ENCODE data around the gene PLA2G6. TPM values are rescaled to one million over a fixed set of nuclear protein-coding genes. Genes with fewer than 3 reads are reported as not detected.

Gene PLA2G6
- total RNA-seq, 1 experiment from 2014 or later: 36.0 TPM

DNA sequence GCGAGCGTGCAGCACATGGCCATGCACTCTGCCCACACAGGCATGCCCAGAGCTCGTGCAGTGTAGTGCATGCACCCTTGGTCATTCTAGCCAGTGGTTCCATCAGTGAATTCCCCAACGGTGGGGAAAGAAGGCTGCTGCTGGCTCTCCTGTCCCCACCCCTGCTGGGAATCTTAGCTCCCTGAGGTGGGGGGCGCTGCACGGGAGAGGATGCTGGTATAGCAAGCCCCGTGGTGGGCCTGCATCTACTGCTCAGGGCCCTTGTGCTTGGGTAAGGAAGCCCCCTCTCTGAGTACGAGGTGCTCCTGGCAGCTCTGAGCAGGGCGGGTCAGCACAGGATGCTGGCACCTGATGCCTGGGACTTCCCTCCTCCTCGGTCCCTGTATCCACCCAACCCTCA is 52.6 kb downstream of the PLA2G6 start:
- intact Hi-C loops (cut with micrococcal nuclease): no loop called here
- no peak overlapping the region for H3K27ac ChIP-seq (ENCODE audit: low read depth, low read length)
- BruUV-seq (replicated peaks): no TSS peak
- no peaks in the 10 kb centered on the region for H4K20me1 ChIP-seq (ENCODE audit: insufficient read depth)
- TF ChIP-seq SP1 (IDR thresholded peaks at IDR 0.05; ENCODE audit: low read depth) (no peak), RAD21 (IDR thresholded peaks at IDR 0.05; ENCODE audit: low read depth) (no peak), EZH2phosphoT487 (IDR thresholded peaks at IDR 0.05; ENCODE audit: borderline replicate concordance) (no peak), REST (IDR thresholded peaks at IDR 0.05; ENCODE audit: low read depth) (no peak), CEBPB (IDR thresholded peaks at IDR 0.05; ENCODE audit: low read depth) (no peak), EGR1 (IDR thresholded peaks at IDR 0.05; ENCODE audit: low read depth) (no peak), POLR2AphosphoS5 (IDR thresholded peaks at IDR 0.05; ENCODE audit: low read depth, low read length) (no peak), EZH2 (IDR thresholded peaks at IDR 0.05) (no peak), ZNF274 (IDR thresholded peaks at IDR 0.05; ENCODE audit: low read depth, low read length) (no peak), YY1 (IDR thresholded peaks at IDR 0.05; ENCODE audit: extremely low read depth, insufficient replicate concordance, low read depth, low read length) (no peak), ELF1 (IDR thresholded peaks at IDR 0.05; ENCODE audit: borderline replicate concordance, low read depth) (no peak), SIN3A (IDR thresholded peaks at IDR 0.05; ENCODE audit: low read depth) (no peak)
- TF ChIP-seq, protein P1, sequence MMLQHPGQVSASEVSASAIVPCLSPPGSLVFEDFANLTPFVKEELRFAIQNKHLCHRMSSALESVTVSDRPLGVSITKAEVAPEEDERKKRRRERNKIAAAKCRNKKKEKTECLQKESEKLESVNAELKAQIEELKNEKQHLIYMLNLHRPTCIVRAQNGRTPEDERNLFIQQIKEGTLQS (IDR thresholded peaks at IDR 0.05): no peak
- TF ChIP-seq, protein P2, sequence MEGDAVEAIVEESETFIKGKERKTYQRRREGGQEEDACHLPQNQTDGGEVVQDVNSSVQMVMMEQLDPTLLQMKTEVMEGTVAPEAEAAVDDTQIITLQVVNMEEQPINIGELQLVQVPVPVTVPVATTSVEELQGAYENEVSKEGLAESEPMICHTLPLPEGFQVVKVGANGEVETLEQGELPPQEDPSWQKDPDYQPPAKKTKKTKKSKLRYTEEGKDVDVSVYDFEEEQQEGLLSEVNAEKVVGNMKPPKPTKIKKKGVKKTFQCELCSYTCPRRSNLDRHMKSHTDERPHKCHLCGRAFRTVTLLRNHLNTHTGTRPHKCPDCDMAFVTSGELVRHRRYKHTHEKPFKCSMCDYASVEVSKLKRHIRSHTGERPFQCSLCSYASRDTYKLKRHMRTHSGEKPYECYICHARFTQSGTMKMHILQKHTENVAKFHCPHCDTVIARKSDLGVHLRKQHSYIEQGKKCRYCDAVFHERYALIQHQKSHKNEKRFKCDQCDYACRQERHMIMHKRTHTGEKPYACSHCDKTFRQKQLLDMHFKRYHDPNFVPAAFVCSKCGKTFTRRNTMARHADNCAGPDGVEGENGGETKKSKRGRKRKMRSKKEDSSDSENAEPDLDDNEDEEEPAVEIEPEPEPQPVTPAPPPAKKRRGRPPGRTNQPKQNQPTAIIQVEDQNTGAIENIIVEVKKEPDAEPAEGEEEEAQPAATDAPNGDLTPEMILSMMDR (IDR thresholded peaks at IDR 0.05 in 2 of 3, conservative IDR thresholded peaks at IDR 0.05 in 1 of 3; ENCODE audit: borderline replicate concordance in 1 of 3, insufficient read depth in 1 of 3, low read depth in 2 of 3, low read length in 2 of 3): no peak
- TF ChIP-seq, protein P3, sequence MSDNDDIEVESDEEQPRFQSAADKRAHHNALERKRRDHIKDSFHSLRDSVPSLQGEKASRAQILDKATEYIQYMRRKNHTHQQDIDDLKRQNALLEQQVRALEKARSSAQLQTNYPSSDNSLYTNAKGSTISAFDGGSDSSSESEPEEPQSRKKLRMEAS (IDR thresholded peaks at IDR 0.05): no peak
- H3K4me1 ChIP-seq (ENCODE audit: control insufficient read depth in 1 of 2, insufficient read depth in 2 of 2, low read length in 2 of 2): peaks cover 4 to 6% of the 10 kb centered on the region in 2 experiments; a peak in 3 of 4 replicates
- CTCF ChIA-PET: no interaction called here
- RAD21 ChIA-PET (ENCODE audit: low non-redundant PET in 1 of 2, low total read pairs in 2 of 2, uncharacterized antibody in 2 of 2, unreplicated experiment in 2 of 2): no interaction called here
- H2AFZ ChIP-seq (ENCODE audit: low read depth, low read length, poor library complexity, severe bottlenecking): no peak overlapping the region
- H3K36me3 ChIP-seq (ENCODE audit: control insufficient read depth in 1 of 2, insufficient read depth in 2 of 2, low read length in 2 of 2): no peaks in the 10 kb centered on the region; a peak in 1 of 4 replicates
- no peak overlapping the region for H3K4me2 ChIP-seq (ENCODE audit: low read length)
- no peak overlapping the region for H3K9ac ChIP-seq (ENCODE audit: low read length)
- H3K79me2 ChIP-seq (ENCODE audit: insufficient read depth, low read length): no peaks in the 10 kb centered on the region
- no peaks in the 10 kb centered on the region for H3K27me3 ChIP-seq (ENCODE audit: insufficient read depth, low read length)
- DNase-seq (ENCODE audit: low read depth, low spot score): no peak
- ATAC-seq: no peak
- H3K9me2 ChIP-seq (ENCODE audit: insufficient read depth): no peaks in the 10 kb centered on the region
- POLR2A ChIA-PET: no interaction called here
- no peaks in the 10 kb centered on the region for H3K9me3 ChIP-seq (ENCODE audit: control insufficient read depth in 1 of 2, insufficient read depth in 1 of 2, low read depth in 1 of 2, low read length in 2 of 2)
- no peak overlapping the region for H3K4me3 ChIP-seq (replicated peaks in 1 of 2; ENCODE audit: low read depth in 1 of 2, low read length in 2 of 2)
